ENCODE measurements around the gene PLXDC1. TPM values are rescaled to one million over a fixed set of nuclear protein-coding genes. Genes with fewer than 3 reads are reported as not detected.

Gene PLXDC1
- total and polyA plus RNA-seq, 12 donors, result 7.3 to 21.3 (median 11.2) TPM

DNA sequence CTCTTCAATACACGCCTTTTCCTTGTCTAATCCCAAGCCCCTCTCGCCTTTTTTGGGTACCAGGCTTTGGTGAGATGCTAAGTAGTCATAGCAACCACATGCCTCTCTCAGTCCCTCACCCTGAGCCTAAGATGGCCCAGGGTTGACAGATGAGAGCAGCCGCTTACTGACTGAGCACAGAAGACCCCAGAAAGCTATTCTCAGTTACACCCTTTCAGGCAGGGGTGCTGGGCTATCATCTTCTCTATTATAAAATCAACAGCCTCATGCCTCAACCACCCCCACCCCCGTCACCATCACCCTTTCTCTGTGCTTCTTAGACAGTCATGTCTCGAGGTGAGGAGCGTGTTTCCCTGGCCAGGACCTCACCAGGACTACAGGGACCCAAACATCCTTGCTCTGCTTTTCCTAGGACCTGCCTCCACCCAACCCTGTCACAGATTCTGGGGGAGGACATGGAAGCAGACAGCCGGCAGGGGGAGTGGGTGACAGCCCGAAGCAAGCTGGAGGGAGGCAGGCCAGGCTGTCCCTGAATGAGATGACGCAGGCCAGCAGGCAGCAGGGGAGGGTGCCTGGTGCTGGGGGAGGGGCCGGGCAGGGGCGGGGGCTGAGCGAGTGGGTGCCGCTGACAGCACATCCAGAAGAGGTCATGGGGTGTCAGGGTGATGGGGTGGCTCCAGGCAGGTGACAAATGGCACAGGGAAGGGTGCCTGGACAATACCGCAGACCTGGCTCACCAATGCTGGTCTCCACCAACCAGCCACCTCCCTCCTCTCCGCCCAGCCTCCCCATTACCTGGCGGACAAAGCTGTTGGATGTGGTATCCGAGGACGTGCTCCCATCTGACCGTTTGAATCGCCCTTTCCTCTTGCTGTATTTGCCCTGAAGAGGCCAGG is 42.9 kb upstream of the PLXDC1 start:
- ATAC-seq (peak; percentile 48 to 75 (median 64)), DNase-seq (peak; percentile 61 to 71)
- intact Hi-C loops (cut with DNase I), result loop anchor here in 1 of 10 donors (10.0 kb wide), 1 partner anchor 840 kb away; the partner anchor contains the start of gene SOCS7
- 45 to 58% methylated on average over 20 of the region's 20 CpGs for WGBS, 2 donors
- TF ChIP-seq, protein P1, sequence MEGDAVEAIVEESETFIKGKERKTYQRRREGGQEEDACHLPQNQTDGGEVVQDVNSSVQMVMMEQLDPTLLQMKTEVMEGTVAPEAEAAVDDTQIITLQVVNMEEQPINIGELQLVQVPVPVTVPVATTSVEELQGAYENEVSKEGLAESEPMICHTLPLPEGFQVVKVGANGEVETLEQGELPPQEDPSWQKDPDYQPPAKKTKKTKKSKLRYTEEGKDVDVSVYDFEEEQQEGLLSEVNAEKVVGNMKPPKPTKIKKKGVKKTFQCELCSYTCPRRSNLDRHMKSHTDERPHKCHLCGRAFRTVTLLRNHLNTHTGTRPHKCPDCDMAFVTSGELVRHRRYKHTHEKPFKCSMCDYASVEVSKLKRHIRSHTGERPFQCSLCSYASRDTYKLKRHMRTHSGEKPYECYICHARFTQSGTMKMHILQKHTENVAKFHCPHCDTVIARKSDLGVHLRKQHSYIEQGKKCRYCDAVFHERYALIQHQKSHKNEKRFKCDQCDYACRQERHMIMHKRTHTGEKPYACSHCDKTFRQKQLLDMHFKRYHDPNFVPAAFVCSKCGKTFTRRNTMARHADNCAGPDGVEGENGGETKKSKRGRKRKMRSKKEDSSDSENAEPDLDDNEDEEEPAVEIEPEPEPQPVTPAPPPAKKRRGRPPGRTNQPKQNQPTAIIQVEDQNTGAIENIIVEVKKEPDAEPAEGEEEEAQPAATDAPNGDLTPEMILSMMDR (IDR thresholded peaks at IDR 0.05), result peak in 8 of 9 donors; percentile 24 to 59 (median 46)
- Histone ChIP-seq H3K9me3 (no peaks in the 10 kb centered on the region), H3K36me3 (peaks cover 0 to 47% (median 0%) of the 10 kb centered on the region in 9 donors), H3K4me1 (peaks cover 0 to 46% (median 32%) of the 10 kb centered on the region in 9 donors), H3K27ac (peak overlapping the region in 3 of 10 donors; percentile 10 to 41 (median 35)), H3K4me3 (no peak overlapping the region), H3K27me3 (no peaks in the 10 kb centered on the region)

DNA sequence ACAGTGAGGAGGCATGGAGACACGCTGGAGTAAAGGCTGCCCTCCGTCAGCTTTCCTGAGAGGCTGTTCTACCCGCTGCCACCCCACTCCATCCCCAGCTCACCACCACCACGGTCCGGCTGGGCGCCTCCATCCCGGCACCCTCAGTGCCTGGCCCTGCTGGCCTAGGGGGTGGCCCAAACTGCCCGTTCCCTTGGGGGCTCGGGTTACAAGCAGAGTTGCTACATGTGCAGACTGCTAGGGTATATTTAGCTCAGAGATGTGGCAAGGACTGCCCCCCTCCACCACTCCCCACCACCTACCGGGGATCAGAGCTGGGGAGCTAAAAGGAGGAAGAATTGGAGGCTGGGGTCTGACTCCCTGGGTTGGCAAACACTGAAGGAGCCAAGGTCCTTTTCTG is 41.9 kb upstream of the PLXDC1 start:
- Histone ChIP-seq H3K27ac (no peak overlapping the region), H3K27me3 (no peaks in the 10 kb centered on the region), H3K4me1 (peaks cover 0 to 40% (median 24%) of the 10 kb centered on the region in 9 donors), H3K4me3 (no peak overlapping the region), H3K36me3 (peaks cover 0 to 57% (median under 1%) of the 10 kb centered on the region in 9 donors), H3K9me3 (no peaks in the 10 kb centered on the region)
- ATAC-seq (no peak), DNase-seq (no peak)
- TF ChIP-seq, protein P1 (IDR thresholded peaks at IDR 0.05), result no peak
- intact Hi-C loops (cut with DNase I), result loop anchor here in 1 of 10 donors (10.0 kb wide), 1 partner anchor 839 kb away; the partner anchor contains the start of gene SOCS7
- WGBS, 2 donors, result 83 to 87% methylated on average over 9 to 10 of the region's 10 CpGs

DNA sequence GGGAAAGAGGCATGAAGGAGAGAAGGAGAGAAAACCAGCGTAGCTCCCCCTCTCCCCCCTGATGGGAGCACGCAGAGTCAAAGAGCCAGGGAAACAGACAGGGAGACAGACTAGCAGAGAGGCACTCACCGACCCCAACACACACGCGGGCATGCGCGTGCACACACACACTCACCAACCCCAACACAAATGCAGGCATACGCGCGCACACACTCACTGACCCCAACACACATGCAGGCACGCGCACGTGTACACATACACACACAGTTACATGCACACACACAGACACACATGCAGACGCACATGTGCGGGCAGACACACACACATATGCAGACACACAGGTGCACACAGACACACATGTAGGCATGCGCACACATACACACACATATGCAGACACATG is 41.5 kb upstream of the PLXDC1 start:
- 96 to 98% methylated on average over 16 of the region's 16 CpGs for WGBS, 2 donors
- no peaks in the 10 kb centered on the region for H3K27me3 ChIP-seq
- ATAC-seq (no peak), DNase-seq (no peak)
- H3K4me3 ChIP-seq, result no peak overlapping the region
- TF ChIP-seq, protein P1 (IDR thresholded peaks at IDR 0.05), result no peak
- H3K4me1 ChIP-seq, result peaks cover 0 to 36% (median 20%) of the 10 kb centered on the region in 9 donors
- no peak overlapping the region for H3K27ac ChIP-seq
- intact Hi-C loops (cut with DNase I), result loop anchor here in 1 of 10 donors (10.0 kb wide), 1 partner anchor 838 kb away; the partner anchor contains the start of gene SOCS7
- H3K36me3 ChIP-seq, result peaks cover 0 to 61% (median 4%) of the 10 kb centered on the region in 9 donors
- H3K9me3 ChIP-seq, result no peaks in the 10 kb centered on the region

DNA sequence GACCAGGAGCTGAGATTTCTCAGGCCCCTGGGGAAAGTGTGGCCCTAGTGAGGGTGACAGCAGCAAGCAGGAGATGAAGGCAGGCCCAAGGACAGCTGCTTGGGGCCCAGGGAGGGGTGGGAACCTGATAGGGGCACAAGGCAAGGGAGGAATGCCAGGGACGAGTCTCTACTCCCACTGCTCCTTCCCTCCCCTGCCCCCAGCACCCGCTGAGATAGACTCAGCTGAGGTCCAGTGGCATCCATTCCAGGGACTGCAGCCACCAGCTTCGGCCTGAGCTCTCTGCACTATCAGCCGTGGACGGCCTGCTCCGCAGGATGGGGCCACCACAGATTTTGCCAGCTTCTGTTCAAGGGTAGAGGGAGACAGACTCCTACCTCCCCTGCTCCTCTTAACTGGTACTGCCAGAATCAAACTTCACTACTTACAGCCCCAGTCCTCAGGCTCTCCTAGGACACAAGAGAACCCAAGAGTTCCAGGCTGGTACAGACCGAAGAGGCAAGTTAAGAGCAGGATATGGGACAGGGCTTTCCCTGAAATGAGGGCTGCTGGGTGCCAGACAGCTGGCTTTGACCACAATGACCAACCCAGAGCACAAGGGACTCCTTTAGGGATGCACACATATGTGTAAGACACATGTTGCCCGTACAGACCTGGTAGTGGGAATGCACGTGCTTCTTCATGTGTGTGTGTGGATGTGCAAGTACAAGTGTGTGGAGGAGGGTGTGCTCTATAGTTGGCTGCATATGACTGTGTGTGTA is 40.5 kb upstream of the PLXDC1 start:
- ATAC-seq, result no peak
- DNase-seq, result no peak
- intact Hi-C loops (cut with DNase I), result loop anchor here in 1 of 10 donors (10.0 kb wide), 1 partner anchor 837 kb away; the partner anchor contains the start of gene SOCS7
- Histone ChIP-seq H3K36me3 (peaks cover 0 to 71% (median 8%) of the 10 kb centered on the region in 9 donors), H3K4me1 (peaks cover 0 to 32% (median 16%) of the 10 kb centered on the region in 9 donors), H3K27me3 (no peaks in the 10 kb centered on the region), H3K27ac (no peak overlapping the region), H3K4me3 (no peak overlapping the region), H3K9me3 (no peaks in the 10 kb centered on the region)
- 88 to 90% methylated on average over 9 of the region's 9 CpGs for WGBS, 2 donors
- TF ChIP-seq, protein P1 (IDR thresholded peaks at IDR 0.05), result no peak
